Cardiac muscle cell (in vitro differentiated cells and primary cell): ENCODE data around the gene IMPDH1. TPM values are rescaled to one million over a fixed set of nuclear protein-coding genes. Genes with fewer than 3 reads are reported as not detected.

ENCODE experiments used
- DNase-seq, 2 donors: peaks; one replicate each; pipeline versions ENCODE4 v3.0.0 to v3.0.0-alpha.2; 2010 to 2017; ENCODE audit warnings: low read depth in 1 of 2, low spot score in 1 of 2
- H3K27ac ChIP-seq: fragments of 200-600 bp; sonication (generic); 2 replicates; pipeline ENCODE4 v1.5.1; 2016
- H3K27me3 ChIP-seq: fragments of 200-600 bp; sonication (generic); 2 replicates; pipeline ENCODE4 v1.6.0; 2016; ENCODE audit warnings: control low read depth
- H3K36me3 ChIP-seq: fragments of 200-600 bp; sonication (generic); 2 replicates; pipeline ENCODE4 v1.5.1; 2016; ENCODE audit warnings: control low read depth
- H3K4me1 ChIP-seq: fragments of 200-600 bp; sonication (generic); 2 replicates; pipeline ENCODE4 v1.8.1; 2017; ENCODE audit warnings: low read depth, mild to moderate bottlenecking, mixed run types
- H3K4me3 ChIP-seq: fragments of 200-600 bp; sonication (generic); 2 replicates; pipeline ENCODE4 v1.5.1; 2016; ENCODE audit warnings: mild to moderate bottlenecking
- H3K9me3 ChIP-seq: fragments of 200-600 bp; sonication (generic); 2 replicates; pipeline ENCODE4 v1.5.1; 2017; ENCODE audit warnings: low read depth, mild to moderate bottlenecking, control low read depth
- polyA plus RNA-seq: library from polyadenylated mRNA; unstranded; fragments of >200 nt; fragmentation: Nextera tagmentation; extraction: Ambion mirVana; gene quantifications from 2 replicates; pipeline ENCODE4 v1.2.1, GENCODE V29; 2016
- total RNA-seq: library from RNA; depleted of rRNA; stranded (reverse); fragments of >200 nt; gene quantifications from 2 replicates; pipeline ENCODE4 v1.2.3, GENCODE V29; 2016
- TF ChIP-seq, protein P1 (sequence below): IDR thresholded peaks from 2 replicates; pipeline ENCODE4 v1.5.1; 2012; ENCODE audit warnings: low read depth, mild to moderate bottlenecking, low read length

The IMPDH1 gene
- total and polyA plus RNA-seq, 2 experiments from 2014 or later: 20.5 to 24.0 TPM

DNA sequence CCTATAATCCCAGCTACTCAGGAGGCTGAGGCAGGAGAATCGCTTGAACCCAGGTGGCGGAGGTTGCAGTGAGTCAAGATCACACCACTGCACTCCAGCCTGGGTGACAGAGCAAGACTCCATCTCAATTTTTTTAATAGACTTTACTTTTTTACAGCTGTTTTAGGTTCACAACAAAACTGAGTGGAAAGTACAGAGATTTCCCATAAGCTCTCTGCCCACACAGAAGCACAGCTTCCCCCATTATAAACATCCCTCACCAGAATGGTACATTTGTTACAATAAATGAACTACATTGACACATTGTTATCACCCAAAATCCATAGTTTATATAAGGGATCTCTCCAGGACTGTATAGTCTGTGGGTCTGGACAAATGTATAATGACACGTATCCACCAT, 33.7 kb downstream of the IMPDH1 start:
- TF ChIP-seq, protein P1, sequence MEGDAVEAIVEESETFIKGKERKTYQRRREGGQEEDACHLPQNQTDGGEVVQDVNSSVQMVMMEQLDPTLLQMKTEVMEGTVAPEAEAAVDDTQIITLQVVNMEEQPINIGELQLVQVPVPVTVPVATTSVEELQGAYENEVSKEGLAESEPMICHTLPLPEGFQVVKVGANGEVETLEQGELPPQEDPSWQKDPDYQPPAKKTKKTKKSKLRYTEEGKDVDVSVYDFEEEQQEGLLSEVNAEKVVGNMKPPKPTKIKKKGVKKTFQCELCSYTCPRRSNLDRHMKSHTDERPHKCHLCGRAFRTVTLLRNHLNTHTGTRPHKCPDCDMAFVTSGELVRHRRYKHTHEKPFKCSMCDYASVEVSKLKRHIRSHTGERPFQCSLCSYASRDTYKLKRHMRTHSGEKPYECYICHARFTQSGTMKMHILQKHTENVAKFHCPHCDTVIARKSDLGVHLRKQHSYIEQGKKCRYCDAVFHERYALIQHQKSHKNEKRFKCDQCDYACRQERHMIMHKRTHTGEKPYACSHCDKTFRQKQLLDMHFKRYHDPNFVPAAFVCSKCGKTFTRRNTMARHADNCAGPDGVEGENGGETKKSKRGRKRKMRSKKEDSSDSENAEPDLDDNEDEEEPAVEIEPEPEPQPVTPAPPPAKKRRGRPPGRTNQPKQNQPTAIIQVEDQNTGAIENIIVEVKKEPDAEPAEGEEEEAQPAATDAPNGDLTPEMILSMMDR: no peak
- DNase-seq: no peak
- Histone ChIP-seq H3K27me3 (no peaks in the 10 kb centered on the region), H3K36me3 (no peaks in the 10 kb centered on the region), H3K27ac (no peak overlapping the region), H3K4me3 (no peak overlapping the region), H3K4me1 (peaks cover 26% of the 10 kb centered on the region), H3K9me3 (no peaks in the 10 kb centered on the region)

DNA sequence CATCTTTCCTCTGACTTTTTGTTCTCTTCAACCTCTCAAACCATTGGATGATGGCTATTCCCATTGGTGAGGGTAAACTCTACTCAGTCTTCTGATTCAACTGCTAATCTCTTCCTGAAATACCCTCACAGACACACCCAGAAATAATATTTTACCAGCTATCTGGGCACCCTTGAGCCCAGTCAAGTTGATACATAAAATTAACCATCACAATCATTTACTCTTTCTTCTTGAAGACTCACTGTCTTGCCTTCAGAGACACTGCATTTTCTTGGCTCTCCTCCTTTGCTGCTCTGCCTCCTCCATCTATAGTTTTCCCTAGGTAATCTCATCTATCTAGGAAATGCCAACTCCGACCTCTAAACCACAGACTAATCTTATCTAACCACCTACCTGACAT, 35.7 kb downstream of the IMPDH1 start:
- TF ChIP-seq, protein P1: no peak
- no peak for DNase-seq
- no peaks in the 10 kb centered on the region for H3K36me3 ChIP-seq
- H3K4me1 ChIP-seq: peaks cover 7% of the 10 kb centered on the region
- no peaks in the 10 kb centered on the region for H3K27me3 ChIP-seq
- H3K4me3 ChIP-seq: no peak overlapping the region
- H3K9me3 ChIP-seq: no peaks in the 10 kb centered on the region
- H3K27ac ChIP-seq: no peak overlapping the region

DNA sequence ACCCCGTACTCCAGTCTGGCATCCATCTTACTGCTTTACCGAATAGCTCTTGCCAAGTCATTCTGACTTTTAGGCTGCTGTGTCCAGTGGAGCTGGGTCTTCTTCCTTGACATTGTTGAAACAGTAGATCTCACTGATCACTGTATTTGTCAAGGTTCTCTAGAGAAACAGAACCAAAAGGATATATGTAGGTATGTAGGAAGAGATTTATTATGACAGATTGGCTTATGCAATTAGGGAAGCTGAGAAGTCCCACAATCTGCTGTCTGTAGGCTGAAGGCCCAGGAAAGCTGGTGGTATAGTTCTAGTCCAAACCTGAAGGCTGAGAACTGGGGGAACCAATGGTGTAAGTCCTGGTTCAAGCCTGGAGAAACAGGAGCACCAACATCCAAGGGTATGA, 36.2 kb downstream of the IMPDH1 start:
- TF ChIP-seq, protein P1: no peak
- Histone ChIP-seq H3K27ac (no peak overlapping the region), H3K27me3 (no peaks in the 10 kb centered on the region), H3K36me3 (no peaks in the 10 kb centered on the region), H3K4me1 (peaks cover 2% of the 10 kb centered on the region), H3K4me3 (no peak overlapping the region), H3K9me3 (no peaks in the 10 kb centered on the region)
- no peak for DNase-seq

DNA sequence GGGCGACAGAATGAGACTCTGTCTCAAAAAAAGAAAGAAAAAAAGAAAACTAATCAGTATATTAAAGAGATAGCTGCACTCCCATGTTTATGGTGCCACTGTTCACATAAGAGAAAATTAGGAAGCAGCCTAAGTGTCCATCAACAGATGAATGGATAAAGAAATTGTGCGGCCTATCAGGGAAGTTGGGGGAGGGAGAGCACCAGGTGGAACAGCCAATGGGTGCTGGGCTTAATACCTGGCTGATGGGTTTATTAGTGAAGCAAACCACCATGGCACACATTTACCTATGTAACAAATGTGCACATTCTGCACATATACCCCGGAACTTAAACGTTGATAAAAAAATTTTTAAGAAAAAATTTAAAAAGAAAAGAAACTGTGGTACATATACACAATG, 39.3 kb downstream of the IMPDH1 start:
- Histone ChIP-seq H3K27me3 (peaks cover 27% of the 10 kb centered on the region), H3K9me3 (no peaks in the 10 kb centered on the region), H3K27ac (no peak overlapping the region), H3K36me3 (no peaks in the 10 kb centered on the region), H3K4me3 (no peak overlapping the region), H3K4me1 (no peaks in the 10 kb centered on the region)
- DNase-seq: no peak
- TF ChIP-seq, protein P1: no peak

DNA sequence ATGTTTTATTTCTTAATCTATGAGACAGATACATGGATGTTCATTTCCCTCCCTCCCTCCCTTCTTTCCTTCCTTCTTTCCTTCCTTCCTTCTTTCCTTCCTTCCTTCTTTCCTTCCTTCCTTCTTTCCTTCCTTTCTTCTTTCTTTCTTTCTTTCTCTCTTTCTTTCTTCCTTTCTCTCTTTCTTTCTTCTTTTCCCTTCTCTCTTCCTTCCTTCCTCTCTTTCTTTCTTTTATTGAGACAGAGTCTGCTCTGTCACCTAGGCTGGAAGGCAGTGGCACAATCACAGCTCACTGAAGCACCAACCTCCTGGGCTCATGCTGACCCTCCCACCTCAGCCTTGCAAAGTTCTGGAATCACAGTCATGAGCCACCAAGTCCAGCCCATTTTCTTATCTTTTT, 42.8 kb downstream of the IMPDH1 start:
- TF ChIP-seq, protein P1: no peak
- Histone ChIP-seq H3K4me3 (no peak overlapping the region), H3K4me1 (no peaks in the 10 kb centered on the region), H3K27me3 (peaks cover 62% of the 10 kb centered on the region), H3K9me3 (no peaks in the 10 kb centered on the region), H3K36me3 (no peaks in the 10 kb centered on the region), H3K27ac (no peak overlapping the region)
- no peak for DNase-seq

DNA sequence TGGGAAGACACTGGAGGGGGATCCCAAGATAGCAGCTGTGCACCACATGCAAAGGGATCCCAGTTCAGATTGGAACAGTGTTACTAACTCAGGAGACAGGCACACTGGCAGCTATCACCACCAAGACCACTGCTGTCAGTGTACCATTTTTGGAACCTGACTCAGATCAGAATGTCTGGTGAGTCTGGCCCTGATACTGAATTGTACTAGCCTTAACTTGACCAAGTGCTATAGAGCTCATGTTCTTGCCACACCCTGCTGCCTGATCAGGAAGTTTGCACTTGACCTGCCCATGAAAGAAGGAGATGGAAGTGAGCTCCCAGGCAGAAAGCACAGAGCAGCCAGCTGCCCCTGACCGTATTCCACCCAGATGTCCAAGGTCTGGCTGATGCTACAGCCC, 43.5 kb downstream of the IMPDH1 start:
- Histone ChIP-seq H3K9me3 (no peaks in the 10 kb centered on the region), H3K36me3 (no peaks in the 10 kb centered on the region), H3K27me3 (peaks cover 68% of the 10 kb centered on the region), H3K4me3 (no peak overlapping the region), H3K27ac (no peak overlapping the region), H3K4me1 (no peaks in the 10 kb centered on the region)
- TF ChIP-seq, protein P1: no peak
- DNase-seq: no peak
